Nucleus accumbens (tissue), 56 donors: ENCODE measurements around the gene GREB1L.
A peak's percentile ranks its signal among the peaks of the same experiment; 100 is the strongest.

Experiments used
- DNase-seq, 56 donors: peaks; one replicate each; lab custom pipeline; 2025; lab: John Stamatoyannopoulos, UW

The GREB1L gene

GRCh38 chr18:21472741-21473140 lies 230.7 kb downstream of the GREB1L start:
- DNase-seq = no peak

- no peak for DNase-seq
These were observed 232.6 kb downstream of the GREB1L start for GRCh38 chr18:21474621-21475020.

GRCh38 chr18:21479721-21480120 lies 237.7 kb downstream of the GREB1L start:
- no peak for DNase-seq

- DNase-seq = no peak
These were observed 239.7 kb downstream of the GREB1L start for GRCh38 chr18:21481739-21482138.

GRCh38 chr18:21483051-21483450 lies 241.0 kb downstream of the GREB1L start:
- no peak for DNase-seq

- DNase-seq = no peak
These were observed 243.0 kb downstream of the GREB1L start for GRCh38 chr18:21484851-21485636.

- DNase-seq = no peak
These were observed 244.9 kb downstream of the GREB1L start for GRCh38 chr18:21486905-21487437.

GRCh38 chr18:21489119-21489750 lies 247.2 kb downstream of the GREB1L start:
- DNase-seq = peak in 16 of 56 donors; percentile 2 to 32 (median 10)

- no peak for DNase-seq
These were observed 248.0 kb downstream of the GREB1L start for GRCh38 chr18:21489919-21490495.

GRCh38 chr18:21490748-21491147 lies 248.7 kb downstream of the GREB1L start:
- DNase-seq = no peak

GRCh38 chr18:21496277-21496835 lies 254.3 kb downstream of the GREB1L start:
- no peak for DNase-seq

GRCh38 chr18:21499997-21500396 lies 258.0 kb downstream of the GREB1L start:
- DNase-seq = no peak

- no peak for DNase-seq
These were observed 260.6 kb downstream of the GREB1L start for GRCh38 chr18:21502661-21503060.

GRCh38 chr18:21507913-21508701 lies 266.1 kb downstream of the GREB1L start:
- no peak for DNase-seq

- no peak for DNase-seq
These were observed 267.0 kb downstream of the GREB1L start for GRCh38 chr18:21509062-21509461.

- no peak for DNase-seq
These were observed 271.3 kb downstream of the GREB1L start for GRCh38 chr18:21513292-21513691.

- no peak for DNase-seq
These were observed 271.7 kb downstream of the GREB1L start for GRCh38 chr18:21513741-21514140.

- no peak for DNase-seq
These were observed 280.5 kb downstream of the GREB1L start for GRCh38 chr18:21522530-21522929.

GRCh38 chr18:21525916-21526315 lies 283.9 kb downstream of the GREB1L start:
- no peak for DNase-seq

- DNase-seq = no peak
These were observed 284.4 kb downstream of the GREB1L start for GRCh38 chr18:21526463-21526862.
